Measurements from ENCODE around the gene SCUBE1. TPM values are rescaled to one million over a fixed set of nuclear protein-coding genes. Genes with fewer than 3 reads are reported as not detected.

SCUBE1 gene
- polyA plus RNA-seq, 1 of the 3 experiments (the other 2 are of a cell fraction) = 0.56 TPM

- Histone ChIP-seq H3K9me3 (no peaks in the 10 kb centered on the region), H4K20me1 (ENCODE audit: insufficient read depth) (no peaks in the 10 kb centered on the region), H3K9ac (no peak overlapping the region), H3K27ac (ENCODE audit: low read depth in 2 of 2, low read length in 1 of 2) (no peak overlapping the region), H3K36me3 (replicated peaks in 1 of 2; ENCODE audit: control insufficient read depth in 1 of 2, insufficient read depth in 2 of 2, low read length in 1 of 2) (peaks cover 0 to 9% of the 10 kb centered on the region in 2 experiments), H3K4me2 (no peak overlapping the region), H2AFZ (ENCODE audit: low read depth) (no peak overlapping the region), H3K79me2 (ENCODE audit: insufficient read depth) (peaks cover 2% of the 10 kb centered on the region; the same call in 1 of the 2 replicates), H3K9me2 (no peaks in the 10 kb centered on the region), H3K27me3 (ENCODE audit: insufficient read depth) (no peaks in the 10 kb centered on the region), H3F3A (replicated peaks; ENCODE audit: insufficient read depth) (no peaks in the 10 kb centered on the region), H3K4me3 (ENCODE audit: low read depth in 2 of 2, low read length in 1 of 2) (no peak overlapping the region), H3K4me1 (ENCODE audit: control insufficient read depth in 1 of 2, insufficient read depth in 2 of 2, low read depth in 1 of 2, low read length in 1 of 2) (peaks cover 0 to 9% of the 10 kb centered on the region in 2 experiments; a peak in 1 of 4 replicates)
- no CpG with 5 or more reads among the region's 15 CpGs for WGBS (ENCODE audit: low lambda C conversion rate)
- no peak for DNase-seq
- ChIA-PET CTCF (no interaction called here), POLR2A (no interaction called here)
- TF ChIP-seq FOXJ3 (CRISPR knock-in tag; IDR thresholded peaks at IDR 0.05) (no peak), MEF2A (IDR thresholded peaks at IDR 0.05; ENCODE audit: borderline replicate concordance, low read depth) (no peak), EZH2phosphoT487 (IDR thresholded peaks at IDR 0.05; ENCODE audit: borderline replicate concordance, low read depth) (no peak), JUND (IDR thresholded peaks at IDR 0.05) (no peak), PBX3 (IDR thresholded peaks at IDR 0.05) (no peak), TCF12 (IDR thresholded peaks at IDR 0.05) (no peak), REST (IDR thresholded peaks at IDR 0.05; ENCODE audit: low read depth, low read length) (no peak), RCOR1 (IDR thresholded peaks at IDR 0.05; ENCODE audit: low read length) (no peak), IRF3 (IDR thresholded peaks at IDR 0.05; ENCODE audit: low read depth, low read length) (no peak), MXI1 (IDR thresholded peaks at IDR 0.05; ENCODE audit: low read depth, low read length) (no peak), TEAD4 (IDR thresholded peaks at IDR 0.05; ENCODE audit: borderline replicate concordance, insufficient read depth) (no peak), POLR2AphosphoS5 (IDR thresholded peaks at IDR 0.05; ENCODE audit: low read depth, low read length) (no peak), NRF1 (IDR thresholded peaks at IDR 0.05; ENCODE audit: low read depth, low read length) (no peak), GABPA (IDR thresholded peaks at IDR 0.05; ENCODE audit: low read depth) (no peak), ELF1 (IDR thresholded peaks at IDR 0.05) (no peak), FOSL2 (IDR thresholded peaks at IDR 0.05; ENCODE audit: borderline replicate concordance, low read depth) (no peak), FOXM1 (IDR thresholded peaks at IDR 0.05; ENCODE audit: low read depth) (no peak), RFX5 (IDR thresholded peaks at IDR 0.05; ENCODE audit: low read length) (no peak)
These were observed 162.5 kb downstream of the SCUBE1 start for GRCh38 chr22:43180670-43181069.

Measured in SK-N-SH (cell line).